GM19351 (cell line): Measurements from ENCODE around the gene CMTR1.

Source experiments
- ATAC-seq: cut with Tn5 transposase; IDR thresholded peaks from one replicate; pipeline ENCODE4 v1.9.1; 2021; ENCODE audit warnings: mild to moderate bottlenecking, moderate library complexity; ENCODE audit not compliant: unreplicated experiment

The CMTR1 gene

GRCh38 chr6:37477656-37478435 is 44.8 kb downstream of the CMTR1 start:
- no peak for ATAC-seq

- ATAC-seq: no peak
Measured at GRCh38 chr6:37478827-37479226, 45.8 kb downstream of the CMTR1 start.

GRCh38 chr6:37479266-37479854 is 46.3 kb downstream of the CMTR1 start:
- ATAC-seq: no peak

GRCh38 chr6:37480118-37480736 is 47.2 kb downstream of the CMTR1 start:
- no peak for ATAC-seq

- no peak for ATAC-seq
Measured at GRCh38 chr6:37480951-37481534, 48.0 kb downstream of the CMTR1 start.

GRCh38 chr6:37481711-37482605 is 48.9 kb downstream of the CMTR1 start:
- ATAC-seq: no peak

GRCh38 chr6:37482606-37483251 is 49.7 kb downstream of the CMTR1 start:
- ATAC-seq: no peak

GRCh38 chr6:37483252-37483901 is 50.4 kb downstream of the CMTR1 start:
- no peak for ATAC-seq

- ATAC-seq: no peak
Measured at GRCh38 chr6:37483917-37484785, 51.1 kb downstream of the CMTR1 start.

- no peak for ATAC-seq
Measured at GRCh38 chr6:37484786-37485170, 51.8 kb downstream of the CMTR1 start.

- no peak for ATAC-seq
Measured at GRCh38 chr6:37485291-37485702, 52.3 kb downstream of the CMTR1 start.

GRCh38 chr6:37486121-37486839 is 53.3 kb downstream of the CMTR1 start:
- ATAC-seq: no peak

- ATAC-seq: no peak
Measured at GRCh38 chr6:37487591-37488380, 54.8 kb downstream of the CMTR1 start.

GRCh38 chr6:37488476-37488875 is 55.5 kb downstream of the CMTR1 start:
- no peak for ATAC-seq

- no peak for ATAC-seq
Measured at GRCh38 chr6:37489697-37490336, 56.8 kb downstream of the CMTR1 start.

GRCh38 chr6:37490536-37491170 is 57.6 kb downstream of the CMTR1 start:
- ATAC-seq: no peak
